Sigmoid colon (tissue), 4 donors: ENCODE data around the gene MRPL47.

Experiments used
- CTCF ChIP-seq, 4 experiments: fragments of 450-650 bp in 3 of 4; fragments of 200-600 bp in 1 of 4; IDR thresholded peaks; one replicate each; pipeline ENCODE4 v1.5.1; 2016 to 2019; ENCODE audit warnings: antibody characterized with exemption in 4 of 4, mild to moderate bottlenecking in 3 of 4, moderate library complexity in 2 of 4
- POLR2A ChIP-seq, 2 donors: fragments of 450-650 bp; IDR thresholded peaks; one replicate each; pipeline ENCODE4 v1.6.1; 2016; ENCODE audit warnings: antibody characterized with exemption in 2 of 2, mild to moderate bottlenecking in 2 of 2, moderate library complexity in 2 of 2
- POLR2AphosphoS5 ChIP-seq, 4 donors: sonication (generic); formaldehyde crosslinking; IDR thresholded peaks; one replicate each; pipeline ENCODE4 v1.6.1; 2017; ENCODE audit warnings: antibody characterized with exemption in 4 of 4

- TF ChIP-seq CTCF (IDR thresholded peaks at IDR 0.05) (no peak), POLR2A (IDR thresholded peaks at IDR 0.05) (no peak), POLR2AphosphoS5 (IDR thresholded peaks at IDR 0.05) (no peak)
These were observed 2.2 kb upstream of the MRPL47 start for GRCh38 chr3:179606534-179607085.
